HG03108 (cell line): ENCODE data around the gene ITPK1.

Experiments used
- ATAC-seq: cut with Tn5 transposase; IDR thresholded peaks from one replicate; pipeline ENCODE4 v1.9.1; 2021; ENCODE audit warnings: moderate library complexity; ENCODE audit not compliant: unreplicated experiment

Gene ITPK1

DNA sequence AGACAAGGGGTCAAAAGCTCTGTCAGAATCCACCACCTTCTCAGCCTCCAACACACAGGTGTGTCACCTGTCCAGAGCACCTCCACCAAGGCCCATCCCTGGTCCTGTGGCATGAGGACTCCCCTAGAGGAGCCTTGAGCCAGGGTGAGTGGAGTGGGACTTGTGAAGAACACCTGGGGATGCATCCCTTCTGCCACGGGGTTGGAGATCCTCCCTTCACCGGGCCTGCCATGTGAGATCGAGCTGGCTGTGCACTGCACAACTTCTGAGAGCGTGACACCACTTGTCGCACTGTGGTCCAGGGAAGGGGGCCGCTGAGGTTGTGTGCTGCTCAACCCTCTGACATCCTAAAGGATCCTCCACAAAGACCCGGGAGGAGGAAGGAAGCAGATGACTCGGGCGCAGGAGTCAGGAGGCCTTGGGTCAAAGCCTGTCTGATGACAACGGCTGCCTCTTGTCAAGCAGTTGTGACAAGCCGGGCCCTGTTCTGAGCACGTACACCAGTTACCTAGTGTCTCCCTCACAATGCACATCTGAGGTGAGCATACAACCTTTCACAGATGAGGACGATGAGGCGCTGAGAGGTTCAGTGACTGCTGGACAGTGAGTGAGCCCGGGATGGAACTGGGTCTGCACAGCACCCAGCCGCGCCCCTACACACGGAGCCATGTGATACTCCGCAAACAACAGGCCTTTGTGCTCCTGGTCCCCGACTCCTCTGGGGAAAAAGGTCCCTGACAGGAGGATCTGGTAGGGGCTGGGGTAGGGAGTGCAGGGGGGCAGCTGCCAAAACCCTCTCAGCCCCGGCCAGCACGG is 157.1 kb downstream of the ITPK1 start:
- no peak for ATAC-seq

- no peak for ATAC-seq
These were observed 158.8 kb downstream of the ITPK1 start for GRCh38 chr14:92956961-92957360.

GRCh38 chr14:92955381-92955780 is 160.3 kb downstream of the ITPK1 start:
- no peak for ATAC-seq

DNA sequence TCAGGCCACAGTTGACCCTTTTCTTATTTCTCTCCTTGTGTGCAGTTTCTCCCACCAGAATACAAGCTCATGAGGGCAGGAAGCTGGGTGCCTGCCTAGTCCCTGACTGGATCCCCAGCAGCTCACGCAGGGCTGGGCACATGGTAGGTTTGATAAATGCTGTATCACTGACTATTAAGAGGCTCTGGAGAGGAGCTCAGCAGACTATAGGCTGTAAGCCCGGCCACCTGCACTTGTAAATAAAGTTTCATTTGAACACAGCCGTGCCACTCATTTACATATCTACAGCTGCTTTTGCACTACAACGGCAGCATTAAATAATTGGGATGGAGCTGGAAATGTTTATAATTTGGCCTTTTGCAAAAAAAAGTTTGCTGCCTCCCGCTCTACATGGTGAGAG is 160.8 kb downstream of the ITPK1 start:
- no peak for ATAC-seq

DNA sequence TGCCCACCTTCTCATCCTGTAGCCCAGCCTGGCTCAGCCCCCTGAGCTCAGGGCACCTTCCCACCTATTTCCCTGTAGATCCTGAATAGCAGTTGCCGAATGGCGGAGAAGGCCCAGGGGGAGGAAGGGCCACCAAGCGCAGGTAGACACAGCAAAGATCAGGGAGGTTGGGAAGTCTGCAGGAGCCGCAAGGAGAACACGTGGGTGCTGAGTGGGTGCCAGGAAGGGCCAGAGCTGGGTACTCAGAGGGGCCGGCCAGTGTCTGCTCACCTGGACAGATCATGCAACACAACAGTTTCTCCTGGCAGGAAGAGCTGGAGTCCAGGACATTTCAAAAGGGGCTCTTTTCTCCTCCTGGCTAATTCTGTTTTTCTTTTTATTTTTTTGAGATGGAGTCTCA is 162.2 kb downstream of the ITPK1 start:
- ATAC-seq = no peak

GRCh38 chr14:92952481-92953298 is 163.0 kb downstream of the ITPK1 start:
- ATAC-seq = no peak

DNA sequence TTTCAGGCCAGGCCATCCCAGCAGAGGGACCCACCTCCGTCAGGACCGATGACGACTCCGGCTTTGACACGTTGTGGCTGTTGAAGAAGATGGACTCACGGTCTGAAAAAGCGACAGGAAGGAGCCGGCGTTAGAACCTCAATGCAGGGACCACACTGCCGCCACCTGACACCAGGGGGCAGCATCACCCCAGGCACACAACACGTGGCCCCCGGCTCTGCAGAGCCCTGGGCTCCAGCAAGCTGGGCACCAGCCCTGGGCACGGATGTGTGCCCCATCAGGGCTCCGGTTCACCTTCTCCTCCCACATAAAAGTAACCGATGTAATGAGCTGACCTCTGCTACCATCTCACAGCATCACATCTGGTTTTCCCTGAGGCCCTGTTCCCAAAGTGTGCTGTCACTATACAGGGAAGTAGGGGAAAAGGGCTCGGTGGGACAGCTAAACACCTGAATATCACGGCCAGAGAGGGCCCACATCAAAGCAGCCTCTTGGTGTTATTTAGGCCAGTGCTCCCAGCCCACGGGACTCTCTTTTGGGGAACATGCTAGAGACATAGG is 163.7 kb downstream of the ITPK1 start:
- peak; percentile 72 for ATAC-seq

- ATAC-seq = no peak
These were observed 164.5 kb downstream of the ITPK1 start for GRCh38 chr14:92951261-92951660.

DNA sequence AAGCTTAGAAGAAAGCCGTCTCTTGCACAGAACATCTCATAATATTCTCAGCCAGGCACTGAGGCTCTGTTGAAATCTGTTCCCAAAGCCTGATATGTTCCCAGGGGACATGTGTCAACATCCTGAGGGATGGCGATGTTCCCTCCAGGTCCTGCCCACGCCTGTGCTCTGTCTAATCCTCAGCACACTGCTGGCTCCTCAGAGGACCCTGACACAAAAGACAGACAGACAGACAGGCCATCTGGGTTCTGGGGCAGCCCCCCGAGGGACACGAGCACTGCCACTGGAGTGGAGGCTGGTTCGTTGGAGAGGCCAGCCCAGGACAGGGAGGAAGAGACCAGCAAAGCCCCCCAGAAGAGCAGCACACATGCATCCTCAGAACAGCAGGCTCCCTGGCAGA is 165.0 kb downstream of the ITPK1 start:
- no peak for ATAC-seq

DNA sequence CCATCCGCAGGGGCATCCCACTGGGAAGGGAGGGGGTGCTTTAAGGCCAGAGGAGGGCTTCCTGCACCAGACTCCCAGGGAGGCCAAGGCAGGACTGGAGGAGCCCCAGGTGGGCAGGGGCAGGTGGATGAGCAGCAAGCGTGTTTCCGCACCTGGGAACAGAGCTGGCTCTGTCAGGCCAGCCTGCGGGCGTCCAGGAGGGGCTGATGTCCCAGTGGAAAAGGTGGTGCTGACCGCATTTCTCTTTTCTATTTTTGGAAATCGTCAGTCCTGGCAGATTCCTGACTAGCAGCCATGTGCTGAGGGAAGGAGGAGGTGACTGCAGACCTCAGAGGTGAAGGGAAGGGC is 165.6 kb downstream of the ITPK1 start:
- no peak for ATAC-seq

- ATAC-seq = no peak
These were observed 166.1 kb downstream of the ITPK1 start for GRCh38 chr14:92949496-92950192.

GRCh38 chr14:92948647-92949046 is 167.1 kb downstream of the ITPK1 start:
- no peak for ATAC-seq

GRCh38 chr14:92946847-92947545 is 168.7 kb downstream of the ITPK1 start:
- no peak for ATAC-seq

- no peak for ATAC-seq
These were observed 169.5 kb downstream of the ITPK1 start for GRCh38 chr14:92945959-92946846.

DNA sequence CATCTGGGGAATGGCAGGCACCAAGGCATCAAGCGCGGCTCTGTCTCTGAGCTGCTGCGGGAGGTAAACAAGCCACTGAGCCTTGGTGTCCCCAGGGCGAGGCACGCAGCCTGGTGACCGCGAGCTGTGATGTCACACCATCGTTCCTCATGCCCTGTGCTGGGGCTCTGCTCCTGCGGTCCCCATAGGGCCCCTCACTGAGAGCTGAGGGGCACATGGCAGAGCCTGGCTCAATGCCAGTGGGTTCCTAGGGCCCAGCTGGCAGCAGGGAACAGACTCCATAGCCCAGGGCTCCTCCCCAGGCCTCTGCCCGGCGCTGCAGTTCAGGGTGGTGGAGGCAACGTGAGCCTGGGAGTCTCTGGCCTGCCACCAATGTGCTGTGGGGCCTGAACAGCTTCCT is 170.2 kb downstream of the ITPK1 start:
- no peak for ATAC-seq

GRCh38 chr14:92944976-92945375 is 170.7 kb downstream of the ITPK1 start:
- ATAC-seq = no peak

DNA sequence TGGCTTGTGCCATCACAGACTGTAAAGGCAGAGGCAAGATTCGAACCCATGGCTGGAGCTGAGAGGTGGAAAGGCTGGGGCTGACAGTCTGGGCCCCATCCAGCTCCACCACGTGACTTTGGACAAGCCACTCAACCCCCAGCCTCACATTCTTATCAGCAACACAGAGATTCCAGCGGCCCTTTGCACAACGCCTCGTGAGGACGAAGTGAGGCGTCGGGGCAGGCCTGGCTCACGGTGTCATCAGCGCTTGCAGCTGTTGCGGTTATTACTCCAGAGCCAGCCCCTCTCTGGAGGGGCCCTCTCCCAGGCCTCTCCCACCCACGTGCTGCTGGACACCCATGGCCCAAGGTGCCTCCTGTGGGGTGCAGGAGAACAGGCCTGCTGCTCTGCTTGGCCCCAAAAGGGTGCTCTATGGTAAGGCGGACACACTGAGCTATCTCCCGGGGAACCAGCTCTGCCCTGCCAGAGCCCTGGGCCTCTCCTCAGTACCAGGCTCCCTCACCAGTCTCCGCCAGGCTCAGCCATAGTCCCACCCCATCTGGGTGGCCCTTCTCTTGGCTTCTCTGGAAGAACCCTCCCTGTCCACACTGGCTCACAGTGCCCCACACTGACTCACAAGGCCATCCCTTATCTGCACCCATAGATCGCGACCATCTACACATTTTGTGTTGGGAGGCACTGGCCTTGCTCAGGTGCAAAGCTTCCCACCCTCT is 171.7 kb downstream of the ITPK1 start:
- no peak for ATAC-seq

DNA sequence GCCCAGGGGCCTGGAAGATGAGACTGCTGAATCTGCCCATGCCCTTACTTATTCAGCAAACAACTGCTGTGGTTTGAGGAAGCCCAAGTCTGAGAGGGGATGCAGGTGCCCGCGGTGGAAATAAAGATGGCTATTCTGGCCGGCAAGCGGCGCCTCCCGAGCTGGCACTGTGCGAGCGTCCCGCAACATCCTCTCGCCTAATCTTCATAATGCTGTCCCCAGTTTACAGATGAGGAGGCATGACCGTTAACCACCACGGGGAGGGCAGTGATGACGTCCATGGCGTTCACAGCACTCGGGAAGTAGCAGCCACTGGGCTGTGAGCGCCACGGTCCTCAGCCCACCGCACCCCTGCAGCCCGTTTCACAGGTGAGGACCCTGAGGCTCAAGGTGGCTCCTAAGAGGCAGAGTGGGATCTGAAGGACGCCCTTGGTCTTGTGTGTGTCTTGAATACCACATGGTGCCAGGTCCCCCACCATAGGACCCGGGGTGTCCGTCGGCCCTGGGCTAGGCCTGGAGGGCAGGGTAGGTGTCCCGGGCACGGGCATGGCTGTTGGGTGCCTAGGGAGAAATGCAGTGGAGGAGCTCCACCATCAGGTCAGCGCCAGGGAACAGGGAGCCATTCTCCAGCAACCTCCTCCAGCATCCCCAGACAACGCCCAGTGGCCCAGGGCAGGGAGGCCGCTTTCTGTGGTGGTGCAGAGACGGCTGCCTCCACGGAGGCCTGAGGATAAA is 172.6 kb downstream of the ITPK1 start:
- ATAC-seq = no peak
